ENCODE results near the gene SMIM20. TPM values are rescaled to one million over a fixed set of nuclear protein-coding genes. Genes with fewer than 3 reads are reported as not detected.

SMIM20 gene
- total RNA-seq, 1 experiment from 2014 or later = 20.1 TPM

GRCh38 chr4:25927361-25928195, 13.6 kb downstream of the SMIM20 start:
- Mint-ChIP-seq H3K36me3 (ENCODE audit: insufficient read depth, unreplicated experiment) (no peaks in the 10 kb centered on the region), H3K4me1 (ENCODE audit: low read depth, unreplicated experiment) (no peaks in the 10 kb centered on the region), H3K27ac (ENCODE audit: unreplicated experiment) (no peak overlapping the region), H3K9me3 (ENCODE audit: unreplicated experiment) (no peaks in the 10 kb centered on the region), H3K4me3 (ENCODE audit: unreplicated experiment) (no peak overlapping the region), H3K27me3 (ENCODE audit: insufficient read depth, unreplicated experiment) (no peaks in the 10 kb centered on the region)
- no peak for DNase-seq
- CTCF ChIA-PET = no interaction called here
- Histone ChIP-seq H3K36me3 (ENCODE audit: control insufficient read depth, insufficient read depth, low read length) (no peaks in the 10 kb centered on the region), H3K4me3 (ENCODE audit: low read depth, low read length) (no peak overlapping the region), H3K27me3 (replicated peaks; ENCODE audit: control insufficient read depth, insufficient read depth, low read length) (no peaks in the 10 kb centered on the region), H3K4me1 (no peaks in the 10 kb centered on the region), H3K9me3 (no peaks in the 10 kb centered on the region)
- no peak for TF ChIP-seq CTCF (IDR thresholded peaks at IDR 0.05; ENCODE audit: insufficient read depth in 1 of 2, low read depth in 1 of 2, low read length in 1 of 2, severe bottlenecking in 1 of 2, unreplicated experiment in 1 of 2)
- intact Hi-C loops (cut with micrococcal nuclease; ENCODE audit: unreplicated experiment) = no loop called here
- BruUV-seq (replicated peaks) = no TSS peak
- POLR2A ChIA-PET = no interaction called here

DNA sequence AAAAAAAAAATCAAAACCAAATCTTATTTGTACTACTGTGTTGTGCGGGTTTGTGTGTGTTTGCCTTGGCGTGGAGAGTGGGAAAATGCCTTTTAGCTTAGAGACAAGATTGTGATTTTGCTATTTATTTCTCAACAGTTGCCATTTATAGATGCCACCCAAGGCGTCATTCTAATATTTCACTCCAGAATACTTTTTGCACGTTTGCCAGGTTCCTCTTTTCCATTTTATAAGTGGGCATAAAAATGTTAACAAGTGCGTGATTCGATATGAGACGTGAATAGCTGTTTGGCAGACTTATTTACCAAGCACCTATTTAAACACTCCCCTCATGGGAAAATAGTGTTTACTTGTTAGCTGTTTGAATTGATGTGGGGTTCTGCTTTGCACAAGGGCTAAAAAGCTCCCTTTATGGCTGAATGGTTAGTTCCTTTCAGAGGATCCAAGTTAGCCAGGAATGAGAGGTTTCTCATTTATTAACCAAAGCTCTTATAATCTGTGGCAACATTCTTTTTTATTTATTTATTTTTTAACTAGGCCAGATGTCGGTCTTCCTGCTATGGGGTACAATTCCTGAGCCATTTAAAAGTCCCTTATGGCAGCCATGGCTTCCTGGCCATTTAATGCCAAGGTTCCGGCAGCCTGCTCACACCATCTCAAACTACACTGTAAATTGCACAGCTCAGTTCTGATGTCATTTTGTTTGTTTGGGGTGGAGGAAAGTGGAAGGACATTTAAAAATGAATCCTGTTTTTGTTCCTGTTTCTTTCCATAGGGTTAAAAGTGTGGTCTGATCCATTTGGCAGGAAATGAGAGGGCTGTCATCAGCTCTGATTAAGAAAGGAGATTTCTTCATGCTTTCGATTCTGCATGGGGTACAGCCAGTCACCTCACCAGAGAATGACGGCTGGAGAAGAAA, 14.6 kb downstream of the SMIM20 start:
- Mint-ChIP-seq H3K4me3 (ENCODE audit: unreplicated experiment) (no peak overlapping the region), H3K4me1 (ENCODE audit: low read depth, unreplicated experiment) (no peaks in the 10 kb centered on the region), H3K27ac (ENCODE audit: unreplicated experiment) (no peak overlapping the region), H3K27me3 (ENCODE audit: insufficient read depth, unreplicated experiment) (no peaks in the 10 kb centered on the region), H3K9me3 (ENCODE audit: unreplicated experiment) (no peaks in the 10 kb centered on the region), H3K36me3 (ENCODE audit: insufficient read depth, unreplicated experiment) (no peaks in the 10 kb centered on the region)
- no peaks in the 10 kb centered on the region for H3K27me3 ChIP-seq (replicated peaks; ENCODE audit: control insufficient read depth, insufficient read depth, low read length)
- TF ChIP-seq CTCF (IDR thresholded peaks at IDR 0.05; ENCODE audit: insufficient read depth in 1 of 2, low read depth in 1 of 2, low read length in 1 of 2, severe bottlenecking in 1 of 2, unreplicated experiment in 1 of 2) = no peak
- BruUV-seq (replicated peaks) = no TSS peak
- CTCF ChIA-PET = no interaction called here
- no peak overlapping the region for H3K4me3 ChIP-seq (ENCODE audit: low read depth, low read length)
- H3K36me3 ChIP-seq (ENCODE audit: control insufficient read depth, insufficient read depth, low read length) = no peaks in the 10 kb centered on the region
- no peaks in the 10 kb centered on the region for H3K4me1 ChIP-seq
- no peak for DNase-seq
- POLR2A ChIA-PET = no interaction called here
- H3K9me3 ChIP-seq = no peaks in the 10 kb centered on the region
- intact Hi-C loops (cut with micrococcal nuclease; ENCODE audit: unreplicated experiment) = no loop called here

DNA sequence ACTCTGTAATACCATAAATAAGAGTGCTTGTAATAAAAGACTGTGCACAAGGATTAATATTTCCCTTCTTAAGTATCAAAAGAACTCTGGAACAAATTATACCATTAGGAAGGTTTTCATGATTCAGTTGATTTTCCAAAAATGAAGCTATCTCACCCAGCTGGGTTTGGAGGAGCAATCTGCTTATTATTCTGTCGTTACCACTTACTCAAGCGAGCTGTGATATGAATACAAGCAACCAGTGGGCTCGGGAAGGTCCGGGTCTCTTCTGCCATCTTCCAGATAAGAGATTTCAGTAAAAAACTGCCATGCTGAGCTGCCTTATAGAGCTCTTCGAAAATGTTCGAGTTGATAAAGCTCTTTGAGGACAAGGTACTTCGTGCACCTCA, 15.3 kb downstream of the SMIM20 start:
- POLR2A ChIA-PET = no interaction called here
- Histone ChIP-seq H3K27me3 (replicated peaks; ENCODE audit: control insufficient read depth, insufficient read depth, low read length) (no peaks in the 10 kb centered on the region), H3K9me3 (no peaks in the 10 kb centered on the region), H3K4me3 (ENCODE audit: low read depth, low read length) (no peak overlapping the region), H3K4me1 (no peaks in the 10 kb centered on the region), H3K36me3 (ENCODE audit: control insufficient read depth, insufficient read depth, low read length) (no peaks in the 10 kb centered on the region)
- H3K9me3 Mint-ChIP-seq (ENCODE audit: unreplicated experiment) = no peaks in the 10 kb centered on the region
- no peaks in the 10 kb centered on the region for H3K27me3 Mint-ChIP-seq (ENCODE audit: insufficient read depth, unreplicated experiment)
- no peak overlapping the region for H3K27ac Mint-ChIP-seq (ENCODE audit: unreplicated experiment)
- no peaks in the 10 kb centered on the region for H3K4me1 Mint-ChIP-seq (ENCODE audit: low read depth, unreplicated experiment)
- BruUV-seq (replicated peaks) = TSS peak; percentile 73
- TF ChIP-seq CTCF (IDR thresholded peaks at IDR 0.05; ENCODE audit: insufficient read depth in 1 of 2, low read depth in 1 of 2, low read length in 1 of 2, severe bottlenecking in 1 of 2, unreplicated experiment in 1 of 2) = no peak
- no peaks in the 10 kb centered on the region for H3K36me3 Mint-ChIP-seq (ENCODE audit: insufficient read depth, unreplicated experiment)
- DNase-seq = no peak
- intact Hi-C loops (cut with micrococcal nuclease; ENCODE audit: unreplicated experiment) = no loop called here
- CTCF ChIA-PET = no interaction called here
- H3K4me3 Mint-ChIP-seq (ENCODE audit: unreplicated experiment) = no peak overlapping the region
